Forelimb muscle (tissue), 1 donor: ENCODE measurements around the gene LYG2. TPM values are rescaled to one million over a fixed set of nuclear protein-coding genes. Genes with fewer than 3 reads are reported as not detected.
"Not testable (repeated sequence)": the region's sequence is repeated elsewhere in the genome, so short reads cannot be mapped to it uniquely, and the experiment has no call there.

Experiments
- DNase-seq: peaks from one replicate; pipeline ENCODE4 v3.0.0-alpha.2; 2013; ENCODE audit warnings: low read depth
- polyA plus RNA-seq: library from polyadenylated mRNA; unstranded; fragments of 120-200 nt; gene quantifications from one replicate; pipeline ENCODE4 v1.2.1, GENCODE V29; 2013; ENCODE audit not compliant: insufficient read length

LYG2 gene, protein sequence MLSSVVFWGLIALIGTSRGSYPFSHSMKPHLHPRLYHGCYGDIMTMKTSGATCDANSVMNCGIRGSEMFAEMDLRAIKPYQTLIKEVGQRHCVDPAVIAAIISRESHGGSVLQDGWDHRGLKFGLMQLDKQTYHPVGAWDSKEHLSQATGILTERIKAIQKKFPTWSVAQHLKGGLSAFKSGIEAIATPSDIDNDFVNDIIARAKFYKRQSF
- 0.22 TPM for polyA plus RNA-seq

DNA sequence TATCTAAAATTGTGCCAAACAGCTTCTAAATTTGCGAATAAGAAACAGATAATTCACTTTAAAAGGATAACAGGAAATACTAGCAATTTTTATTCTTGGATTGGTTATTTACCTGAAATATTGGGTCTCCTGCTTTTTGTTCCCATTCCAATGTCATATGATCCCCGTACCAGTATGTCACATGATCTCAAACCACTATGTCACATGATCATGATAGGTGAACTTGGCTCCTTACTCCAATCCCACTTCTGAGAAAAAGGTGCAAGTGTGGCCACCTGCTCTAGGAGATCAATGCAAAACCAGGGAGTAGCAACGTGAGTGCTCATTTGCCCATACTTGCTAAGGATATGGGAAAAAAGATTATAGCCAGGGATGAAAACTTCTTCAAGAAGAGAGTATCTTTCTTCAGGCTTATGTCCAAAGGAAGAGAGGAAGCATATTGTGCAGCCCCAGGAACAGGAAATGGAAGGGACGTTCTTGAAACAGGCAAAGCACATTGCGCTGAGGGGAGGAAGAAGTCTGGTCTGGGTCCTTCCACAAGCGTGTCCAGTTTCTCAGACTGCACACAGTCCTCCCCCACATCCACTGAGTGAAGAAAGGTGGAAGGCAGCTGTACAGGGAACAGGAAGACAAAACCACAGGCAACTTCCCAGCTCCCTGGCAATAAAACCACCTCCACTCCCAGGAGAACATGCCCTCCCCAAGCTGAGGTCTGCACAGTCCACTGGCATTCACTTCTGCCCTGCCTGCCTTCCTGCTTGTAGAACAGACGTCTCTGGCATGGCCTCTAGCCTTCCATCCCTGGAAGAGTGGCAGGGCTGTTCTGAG, at the start of gene LYG2:
Gene LYG2 (minus strand): TSS at position 176 of the 828 bp plus-strand sequence. CDS start 1,406 bp downstream, outside the sequence.
- DNase-seq, result no peak

DNA sequence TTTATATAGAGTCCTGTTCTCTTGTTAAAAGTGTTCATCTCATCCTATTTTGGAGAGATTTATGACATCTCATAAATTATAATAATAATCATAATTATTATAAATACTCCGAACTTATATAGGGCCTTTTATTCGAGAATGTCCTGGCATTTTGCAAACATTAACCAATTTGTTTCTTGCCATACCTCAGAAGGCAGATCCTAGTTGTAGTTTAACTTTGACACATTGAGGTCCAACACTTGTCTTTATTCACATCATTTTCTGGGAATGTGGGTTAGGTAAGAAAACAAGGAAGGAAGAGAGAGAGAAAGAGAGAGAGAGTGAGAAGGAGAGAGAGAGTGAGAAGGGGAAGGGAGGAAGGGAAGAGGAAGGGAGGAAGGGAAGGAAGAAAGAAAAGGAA, 45.6 kb upstream of the LYG2 start, which contains the start of gene LYG1:
Gene LYG1 (minus strand): TSS at position 101 of the 400 bp plus-strand sequence. CDS start 5,527 bp downstream, outside the sequence.
- not testable (repeated sequence) for DNase-seq

DNA sequence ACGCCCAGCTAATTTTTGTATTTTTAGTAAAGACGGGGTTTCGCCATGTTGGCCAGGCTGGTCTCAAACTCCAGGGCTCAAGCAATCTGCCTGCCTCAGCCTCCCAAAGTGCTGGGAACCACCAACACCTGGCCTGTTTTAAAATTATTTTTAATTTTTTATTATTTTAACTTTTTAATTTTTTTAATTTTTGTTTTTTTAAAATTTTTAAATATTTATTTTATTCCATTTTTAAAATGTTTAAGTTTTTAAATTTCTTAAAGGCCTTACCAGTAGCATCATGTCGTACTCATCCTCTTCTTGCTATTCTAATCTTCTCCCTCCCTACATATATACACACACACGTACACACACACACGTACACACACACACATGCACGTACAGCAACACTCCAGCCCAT, 44.1 kb upstream of the LYG2 start:
- no peak for DNase-seq

DNA sequence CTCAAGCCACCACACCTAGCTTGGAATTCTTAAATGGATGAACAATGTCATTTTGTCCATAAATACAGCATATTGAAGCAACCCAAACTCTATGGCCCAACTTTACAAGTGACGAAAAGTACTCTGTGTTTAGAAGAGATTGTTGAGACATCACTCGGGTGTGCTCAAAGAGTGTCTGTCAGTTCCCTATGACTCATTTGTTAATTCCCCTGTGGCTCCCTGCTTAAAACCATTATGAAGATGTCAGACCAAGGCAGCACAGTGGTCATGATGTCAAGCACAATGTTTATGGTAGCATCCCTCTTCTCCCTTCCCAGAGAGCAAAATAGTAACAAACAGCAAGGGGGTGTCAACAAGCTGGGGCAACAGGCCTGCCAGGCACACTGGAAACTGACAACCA, 42.5 kb upstream of the LYG2 start:
- no peak for DNase-seq

DNA sequence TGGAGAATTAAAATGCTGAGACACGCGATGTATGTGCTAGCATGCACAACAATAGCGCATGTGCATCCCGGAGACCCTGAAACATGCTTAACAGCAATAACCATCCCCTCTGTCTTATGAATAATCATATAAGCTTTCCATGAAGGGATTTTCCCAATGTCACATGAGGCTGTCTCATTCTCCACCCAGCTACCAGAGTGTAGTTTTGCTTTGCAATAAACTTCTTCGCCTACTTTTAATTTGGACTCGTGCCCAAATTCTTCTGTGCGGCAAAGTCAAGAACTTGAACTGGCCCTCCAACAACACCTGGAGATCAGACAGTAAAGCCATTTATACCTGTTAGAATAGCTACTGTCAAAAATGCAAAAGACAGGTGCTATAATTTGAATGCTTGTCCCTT, 30.1 kb upstream of the LYG2 start:
- no peak for DNase-seq

DNA sequence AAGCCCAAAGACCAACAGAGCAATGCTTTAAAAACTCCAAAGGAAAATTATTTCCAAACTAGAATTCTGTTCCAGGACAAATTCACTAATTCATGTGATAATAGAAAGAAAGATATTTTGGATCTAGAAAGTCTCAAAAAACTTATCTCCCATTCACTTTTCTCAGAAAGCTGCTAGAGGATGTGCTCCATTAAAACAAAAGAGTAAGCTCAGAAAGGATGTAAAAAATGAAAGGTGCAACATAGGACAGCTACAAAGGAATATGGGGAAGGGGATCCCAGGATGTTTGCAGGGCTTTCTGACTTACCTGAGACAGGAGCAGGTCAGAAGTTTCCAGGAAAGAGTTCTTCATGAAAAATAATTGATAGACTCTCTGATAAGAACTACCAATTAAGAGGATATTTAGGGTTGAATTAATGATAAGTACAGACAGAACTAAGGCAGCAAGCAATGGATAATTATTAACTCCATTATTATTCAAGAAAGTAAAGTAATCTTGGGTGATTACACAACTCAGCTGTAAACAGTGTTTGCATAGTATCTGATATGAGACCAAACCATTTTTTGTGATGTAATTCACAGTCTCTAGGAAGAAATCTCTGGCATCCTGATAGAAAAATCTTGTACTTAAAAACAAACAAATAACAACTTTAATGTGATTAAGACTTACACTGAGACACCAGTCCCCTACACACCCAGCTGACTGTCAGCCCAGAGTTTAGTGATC, 24.7 kb upstream of the LYG2 start:
- no peak for DNase-seq

DNA sequence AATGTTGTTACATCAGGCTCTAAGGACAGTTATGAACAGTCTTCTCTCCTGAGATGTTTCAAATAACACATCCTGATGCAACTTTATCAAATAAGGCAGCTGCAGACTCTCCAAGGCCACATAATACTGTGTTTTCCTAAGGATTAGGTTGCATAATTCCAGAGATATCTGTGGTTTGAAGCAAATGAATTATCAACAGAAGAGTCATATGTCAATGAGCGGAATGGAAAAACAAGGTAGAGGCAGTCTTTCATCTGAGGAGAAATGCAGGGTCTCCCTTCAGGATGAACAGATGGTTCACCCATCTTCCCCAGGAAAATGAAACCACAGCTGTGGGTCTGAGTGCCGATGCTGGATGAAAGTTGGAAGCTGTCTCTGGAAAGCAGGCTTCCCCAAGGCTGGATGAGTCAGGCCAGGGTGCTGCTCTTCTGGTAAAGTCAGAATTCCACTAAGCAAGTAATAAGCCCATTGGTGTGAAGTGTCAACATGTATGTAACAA, 23.4 kb upstream of the LYG2 start:
- DNase-seq, result no peak

DNA sequence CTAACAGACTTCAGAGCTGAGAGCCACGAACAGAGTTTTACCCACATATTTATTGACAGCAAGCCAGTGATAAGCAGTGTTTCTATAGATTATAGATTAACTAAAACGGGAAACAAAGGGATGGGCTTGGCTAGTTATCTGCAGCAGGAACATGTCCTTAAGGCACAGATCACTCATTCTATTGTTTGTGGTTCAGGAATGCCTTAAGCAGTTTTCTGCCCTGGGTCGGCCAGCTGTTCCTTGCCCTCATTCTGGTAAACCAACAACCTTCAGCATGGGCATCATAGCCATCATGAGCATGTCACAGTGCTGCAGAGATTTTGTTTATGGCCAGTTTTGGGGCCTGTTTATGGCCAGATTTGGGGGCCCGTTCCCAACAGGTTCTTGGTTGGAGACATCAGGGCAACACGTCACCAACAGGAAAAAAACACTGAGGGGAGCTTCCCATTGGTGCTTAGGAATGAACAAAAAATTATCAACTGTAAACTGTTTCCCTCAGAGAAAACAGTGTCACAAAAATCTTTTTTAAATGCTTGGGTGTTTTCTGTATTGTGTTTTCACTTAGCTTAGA, 22.8 kb upstream of the LYG2 start:
- not testable (repeated sequence) for DNase-seq

DNA sequence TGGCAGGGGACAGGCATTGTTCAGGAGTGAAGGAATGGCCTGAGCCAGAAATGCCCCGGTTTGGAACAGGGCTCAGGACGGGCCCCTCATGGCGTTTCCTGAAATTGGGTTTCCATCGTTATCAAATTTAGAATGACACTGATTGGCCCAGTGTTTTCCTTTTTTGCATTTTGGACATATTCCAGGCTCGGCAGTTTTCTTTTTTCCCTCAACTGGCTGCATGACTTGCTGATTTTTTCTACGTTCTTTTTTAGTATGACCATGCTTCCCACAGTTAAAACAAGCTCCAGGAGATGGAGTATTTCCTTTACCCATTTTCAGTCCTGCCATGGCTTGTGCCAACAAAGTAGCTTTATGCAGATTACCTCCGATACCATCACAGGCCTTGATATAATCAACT, 20.4 kb upstream of the LYG2 start:
- DNase-seq, result no peak

DNA sequence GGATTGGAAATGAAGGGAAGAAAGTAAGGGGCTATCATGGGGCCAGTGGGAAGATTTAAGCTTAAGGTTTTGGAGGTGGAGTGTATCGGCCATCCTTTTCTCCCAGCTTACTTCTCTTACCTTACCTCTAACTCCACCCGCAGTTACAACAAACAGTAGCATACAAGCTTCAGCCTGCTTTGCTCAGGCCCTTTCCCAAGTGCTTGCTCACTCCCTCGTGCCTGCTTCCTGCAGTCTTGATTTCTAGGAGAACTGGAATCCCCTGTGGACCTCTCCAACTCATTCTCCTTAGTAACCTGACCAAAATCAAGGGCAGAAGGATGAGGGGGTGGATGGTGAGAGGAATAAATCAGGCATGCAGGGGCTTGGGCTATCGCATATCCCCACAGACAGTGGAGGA, 5.8 kb upstream of the LYG2 start:
- DNase-seq, result no peak

DNA sequence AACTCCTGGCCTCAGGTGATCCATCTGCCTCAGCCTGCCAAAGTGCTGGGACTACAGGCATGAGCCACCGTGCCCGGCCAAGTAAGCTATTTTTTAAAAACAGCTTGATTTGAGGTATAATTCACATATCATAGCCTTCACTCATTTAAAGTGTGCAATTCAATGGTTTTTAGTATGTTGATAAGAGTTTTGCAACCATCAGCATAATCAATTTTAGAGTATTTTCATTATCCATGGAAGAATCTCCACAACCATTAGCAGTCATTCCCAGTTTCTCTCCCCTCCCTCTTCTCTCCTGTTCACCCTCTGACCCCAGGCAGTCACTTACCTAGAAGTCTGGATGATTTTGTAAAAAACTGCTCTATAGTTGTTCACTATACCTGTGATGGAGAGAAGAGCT, 4.7 kb upstream of the LYG2 start:
- no peak for DNase-seq

DNA sequence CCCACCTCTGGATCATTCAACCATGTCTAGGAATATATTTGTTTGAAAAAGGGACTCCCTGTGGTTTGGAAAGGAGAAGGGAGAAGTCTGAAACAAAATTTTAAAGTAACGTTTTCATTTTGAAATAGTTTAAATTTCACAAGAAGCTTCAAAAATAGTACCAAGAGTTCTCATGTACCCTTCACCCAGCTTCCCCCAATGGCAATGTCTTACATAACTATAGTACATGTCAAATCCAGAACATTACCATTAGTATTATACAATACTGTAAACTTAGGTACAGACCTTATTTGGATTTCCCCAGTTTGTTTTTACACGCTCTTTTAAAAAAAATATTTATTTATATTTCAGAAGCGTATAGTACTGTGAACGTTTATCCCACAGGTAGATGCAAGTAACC, 4.0 kb upstream of the LYG2 start:
- no peak for DNase-seq

DNA sequence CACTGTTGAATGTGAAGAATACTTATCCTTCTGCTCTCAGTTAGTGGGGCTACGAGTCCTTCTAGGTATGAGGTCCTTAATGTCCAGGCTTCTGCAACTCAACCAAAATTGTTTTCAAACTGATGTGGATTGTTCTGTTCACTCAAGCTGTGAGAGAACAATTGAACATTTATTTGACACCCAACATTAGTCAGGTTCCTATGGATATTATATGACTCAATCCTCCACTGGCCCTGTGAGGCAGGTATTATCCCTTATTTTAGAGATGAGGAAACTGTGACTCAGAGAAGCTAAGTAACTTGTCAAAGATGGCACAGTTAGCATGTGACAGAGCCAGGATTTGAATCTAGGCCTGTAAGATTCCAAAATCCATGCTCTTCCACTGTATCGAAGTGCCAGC, 1.2 kb upstream of the LYG2 start:
- DNase-seq, result no peak

DNA sequence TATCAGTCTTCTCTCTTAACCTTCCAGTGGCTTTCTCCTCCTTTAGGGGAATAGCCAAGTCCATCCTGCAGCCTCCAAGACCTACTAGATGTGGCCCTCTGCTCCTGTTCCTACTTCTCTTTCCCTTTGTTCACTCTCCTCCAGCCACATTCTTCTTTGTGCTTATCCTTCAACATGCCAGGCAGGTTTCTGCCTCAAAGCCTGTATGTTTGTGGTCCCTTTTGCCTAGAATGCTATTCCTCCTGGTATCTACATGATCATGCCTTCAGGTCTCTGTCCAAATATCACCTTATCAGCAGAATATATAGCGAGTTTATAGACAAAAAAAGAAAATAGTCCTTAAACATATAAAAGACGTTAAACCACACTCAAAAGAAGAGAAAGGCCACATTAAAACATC, 5.5 kb downstream of the LYG2 start:
- no peak for DNase-seq

DNA sequence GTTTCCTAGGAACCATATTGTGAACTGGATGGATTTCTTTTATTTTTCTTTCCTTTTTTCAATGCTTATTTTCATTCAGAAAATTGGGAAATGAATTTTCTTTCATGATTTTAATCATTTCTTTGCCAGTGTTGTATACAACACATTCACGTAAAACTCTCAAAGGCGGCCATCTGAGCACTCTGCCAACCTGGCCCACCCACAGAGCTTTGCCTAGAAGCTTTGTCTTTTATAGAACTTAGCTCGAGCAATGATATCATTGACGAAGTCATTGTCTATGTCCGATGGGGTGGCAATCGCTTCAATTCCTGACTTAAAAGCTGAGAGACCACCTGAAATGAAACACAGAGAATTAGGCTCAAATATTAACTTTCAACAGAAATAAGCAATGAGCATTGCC, 13.3 kb downstream of the LYG2 start:
- no peak for DNase-seq

DNA sequence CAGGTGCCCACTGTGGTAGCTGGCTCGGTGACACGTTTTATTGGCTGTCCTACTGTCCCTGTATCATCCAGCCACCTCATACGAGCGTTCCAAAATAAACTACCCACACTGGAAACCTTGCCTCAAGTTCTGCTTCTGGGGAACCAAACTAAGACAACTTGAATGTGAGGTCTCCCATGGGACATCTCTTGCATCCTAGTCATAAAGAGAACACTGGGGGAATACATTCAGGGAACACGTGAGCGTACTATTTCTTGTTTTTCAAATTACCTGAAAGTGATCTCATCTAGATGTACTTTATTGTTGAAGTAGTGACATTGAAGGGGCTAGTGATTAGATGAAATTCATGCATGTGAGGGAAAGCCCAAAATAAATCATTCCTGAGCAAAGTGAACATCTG, 15.0 kb downstream of the LYG2 start:
- no peak for DNase-seq

DNA sequence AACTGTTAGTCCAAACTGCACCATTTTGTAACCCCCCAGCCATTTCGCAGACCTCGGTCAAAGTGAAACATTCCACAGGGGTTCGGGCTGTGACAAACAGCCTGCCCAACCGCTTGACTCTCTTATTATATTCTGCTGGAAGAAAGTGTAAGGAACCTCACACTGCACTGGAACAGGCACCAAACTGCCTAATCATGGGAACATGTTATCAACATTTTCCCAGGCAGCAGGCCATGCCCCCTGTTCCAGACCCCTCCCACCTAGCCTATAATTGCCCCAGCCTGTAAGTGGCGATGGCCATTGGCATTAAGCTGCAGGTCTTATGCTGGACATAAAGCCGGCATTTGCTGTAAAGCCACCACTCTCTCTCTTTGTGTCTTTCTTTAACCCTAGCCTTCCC, 16.9 kb downstream of the LYG2 start:
- DNase-seq, result no peak

DNA sequence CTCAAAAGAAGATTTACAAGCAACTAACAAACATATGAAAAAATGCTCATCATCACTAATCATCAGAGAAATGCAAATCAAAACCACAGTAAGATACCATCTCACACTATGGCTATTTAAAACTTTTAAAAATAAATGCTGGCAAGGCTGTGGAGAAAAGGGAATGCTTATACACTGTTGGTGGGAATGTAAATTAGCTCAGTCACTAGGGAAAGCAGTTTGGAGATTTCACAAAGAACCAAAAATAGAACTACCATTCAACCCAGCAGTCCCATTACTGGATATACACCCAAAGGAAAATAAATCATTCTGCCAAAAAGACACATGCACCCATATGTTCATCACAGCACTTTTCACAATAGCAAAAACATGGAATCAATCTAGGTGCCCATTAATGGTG, 22.3 kb downstream of the LYG2 start:
- DNase-seq, result not testable (repeated sequence)

DNA sequence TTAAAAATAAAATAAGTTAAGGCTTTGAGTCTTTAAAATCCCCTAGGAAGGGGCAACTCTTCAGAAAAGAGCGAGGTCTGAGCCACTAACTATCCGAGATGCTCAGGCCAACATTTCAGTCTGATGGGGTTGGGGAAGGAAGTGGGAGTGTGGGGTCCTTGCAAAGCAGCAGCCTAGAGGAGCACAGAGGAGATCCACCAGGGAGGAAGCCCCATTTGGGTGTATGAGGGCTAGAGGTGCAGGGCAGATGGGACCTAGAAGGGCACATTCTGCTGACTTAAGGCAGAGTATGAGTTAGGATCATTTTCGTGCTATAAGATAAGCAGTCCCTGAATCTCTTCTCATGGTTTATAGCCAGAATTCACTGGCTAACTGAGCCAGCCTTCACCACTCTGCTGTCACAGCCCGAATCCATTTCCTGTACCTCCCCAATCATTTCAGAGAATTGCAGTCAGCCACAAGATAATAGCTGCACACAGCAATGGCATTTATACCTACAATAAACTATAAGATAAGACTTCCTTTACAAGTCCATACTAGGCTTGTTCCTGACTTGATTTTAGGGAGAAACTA, 37.5 kb downstream of the LYG2 start:
- DNase-seq, result no peak

DNA sequence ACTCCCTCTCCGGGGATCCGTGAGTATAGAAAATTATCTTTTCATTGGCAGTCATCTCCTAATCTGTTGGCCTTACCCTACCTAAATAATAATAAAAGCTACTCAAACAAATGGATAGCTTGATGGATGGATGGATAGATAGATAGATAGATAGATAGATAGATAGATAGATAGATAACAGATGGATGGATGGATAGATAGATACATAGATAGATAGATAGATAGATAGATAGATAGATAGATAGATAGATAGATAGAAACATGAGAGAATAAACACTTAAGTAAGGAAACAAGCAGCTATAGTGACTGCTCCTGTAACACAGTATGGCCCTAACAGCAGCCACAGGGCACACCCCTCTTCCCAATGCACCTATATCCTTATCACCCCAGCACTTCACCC, 39.4 kb downstream of the LYG2 start:
- no peak for DNase-seq

DNA sequence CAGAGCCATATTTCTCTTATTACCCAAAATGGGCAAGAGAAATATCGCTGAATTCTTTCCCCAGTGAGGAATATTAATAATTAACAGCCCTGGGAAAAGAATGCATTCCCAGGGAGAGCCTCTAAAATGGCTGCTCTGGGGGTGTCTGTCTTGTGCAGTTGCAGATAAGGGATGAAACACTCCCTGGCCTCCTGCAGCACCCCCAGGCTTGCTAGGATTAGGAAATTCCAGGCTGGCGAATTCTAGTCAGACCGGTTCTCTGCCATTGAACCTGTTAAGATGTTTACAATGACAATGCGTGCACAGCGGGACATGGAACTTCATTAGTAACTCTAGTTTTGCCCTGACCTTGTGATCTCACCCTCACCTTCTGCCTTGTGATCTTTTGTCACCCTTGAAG, 50.0 kb downstream of the LYG2 start:
- no peak for DNase-seq
